ENCODE data around the gene ALDOB. TPM values are rescaled to one million over a fixed set of nuclear protein-coding genes. Genes with fewer than 3 reads are reported as not detected.

The ALDOB gene
- polyA plus RNA-seq, 2 of the 4 experiments (the other 2 are of a cell fraction), result not detected

DNA sequence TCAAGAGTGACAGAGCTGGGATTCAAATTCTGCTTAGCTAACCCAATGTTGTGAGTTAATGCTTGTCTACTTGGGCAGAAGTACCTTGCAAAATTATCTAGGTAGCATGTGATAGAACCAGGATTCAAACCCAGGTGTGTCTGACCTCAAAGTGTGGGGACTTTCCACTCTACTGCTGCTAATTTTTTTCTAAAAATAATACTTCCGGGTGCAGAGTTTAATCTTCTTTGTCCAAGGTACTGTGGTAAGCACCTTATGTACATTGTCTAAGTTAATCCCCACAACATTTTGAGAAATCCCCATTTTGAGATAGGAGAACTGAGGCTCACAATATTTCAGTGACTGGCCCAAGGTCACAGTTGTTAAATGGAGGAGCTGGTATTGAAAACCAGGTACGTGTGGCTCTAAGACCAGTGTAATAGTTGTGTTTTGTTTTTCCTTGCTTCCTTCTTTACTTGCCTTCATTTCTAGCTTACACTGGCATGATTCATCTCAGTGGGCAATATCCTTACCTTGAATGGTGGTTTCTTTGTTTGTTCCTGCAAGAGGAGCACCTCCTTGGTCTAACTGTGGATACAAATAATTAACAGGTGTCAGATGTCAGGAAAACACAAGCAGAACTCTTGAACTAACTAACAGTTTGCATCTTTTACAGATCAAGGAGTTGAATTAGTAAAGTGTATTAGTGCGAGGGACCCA lies 7.5 kb downstream of the ALDOB start (continued):
- TF ChIP-seq JUNB (IDR thresholded peaks at IDR 0.05), result no peak
- no peak for TF ChIP-seq CEBPB (IDR thresholded peaks at IDR 0.05)
- no peak for TF ChIP-seq FOSB (CRISPR knock-in tag; IDR thresholded peaks at IDR 0.05)
- TF ChIP-seq, protein P1, sequence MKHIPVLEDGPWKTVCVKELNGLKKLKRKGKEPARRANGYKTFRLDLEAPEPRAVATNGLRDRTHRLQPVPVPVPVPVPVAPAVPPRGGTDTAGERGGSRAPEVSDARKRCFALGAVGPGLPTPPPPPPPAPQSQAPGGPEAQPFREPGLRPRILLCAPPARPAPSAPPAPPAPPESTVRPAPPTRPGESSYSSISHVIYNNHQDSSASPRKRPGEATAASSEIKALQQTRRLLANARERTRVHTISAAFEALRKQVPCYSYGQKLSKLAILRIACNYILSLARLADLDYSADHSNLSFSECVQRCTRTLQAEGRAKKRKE (CRISPR knock-in tag; IDR thresholded peaks at IDR 0.05; ENCODE audit: low read depth), result no peak
- TF ChIP-seq MAZ (IDR thresholded peaks at IDR 0.05; ENCODE audit: borderline replicate concordance, low read depth, low read length), result no peak

DNA sequence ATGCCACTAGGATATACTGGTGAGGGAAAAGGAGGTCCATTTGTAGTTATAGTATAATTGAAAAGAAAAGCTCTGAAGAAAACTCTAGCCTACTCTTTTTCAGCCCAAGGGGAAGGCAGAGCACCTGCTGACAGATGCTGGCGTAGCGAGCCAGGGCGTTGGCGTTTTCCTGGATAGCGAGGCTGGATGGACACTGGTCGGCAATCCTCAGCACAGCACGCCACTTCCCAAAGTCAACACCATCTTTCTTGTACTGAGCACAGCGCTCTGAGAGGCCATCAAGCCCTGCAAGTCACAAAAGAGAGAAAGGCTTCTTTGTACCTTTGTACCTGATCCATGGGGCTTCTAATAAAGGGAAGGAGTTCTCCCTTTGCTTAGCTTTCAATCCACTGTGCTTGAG lies 8.2 kb downstream of the ALDOB start:
- DNase-seq (ENCODE audit: low read depth in 1 of 2, low spot score in 1 of 2), result no peak
- ChIA-PET CTCF (interaction anchor here (1.2 to 2.0 kb wide), 2 partner anchors 8 to 39 kb away, joined by 3 to 7 read pairs; partner anchors contain the start of gene ALDOB), POLR2A (no interaction called here)
- Histone ChIP-seq H3K4me2 (no peak overlapping the region), H3K4me1 (no peaks in the 10 kb centered on the region), H3K27ac (no peak overlapping the region), H3K9me3 (no peaks in the 10 kb centered on the region), H3K4me3 (no peak overlapping the region)
- 63% methylated on average over 8 of the region's 8 CpGs for WGBS (ENCODE audit: missing lambda C conversion rate)
- no peak for ATAC-seq
- TF ChIP-seq GATA3 (IDR thresholded peaks at IDR 0.05; ENCODE audit: borderline replicate concordance) (no peak), ZFP36 (IDR thresholded peaks at IDR 0.05; ENCODE audit: borderline replicate concordance, partially characterized antibody) (no peak), FOSL2 (IDR thresholded peaks at IDR 0.05) (no peak), FOSL2 (CRISPR knock-in tag; IDR thresholded peaks at IDR 0.05) (no peak), JUNB (IDR thresholded peaks at IDR 0.05) (no peak), CBX8 (IDR thresholded peaks at IDR 0.05) (no peak), PHF8 (IDR thresholded peaks at IDR 0.05; ENCODE audit: borderline replicate concordance, low read depth) (no peak), MAZ (IDR thresholded peaks at IDR 0.05; ENCODE audit: borderline replicate concordance, low read depth, low read length) (no peak), NR3C1 (IDR thresholded peaks at IDR 0.05) (no peak), CEBPB (IDR thresholded peaks at IDR 0.05) (no peak), EHF (CRISPR knock-in tag; IDR thresholded peaks at IDR 0.05) (no peak), SREBF2 (IDR thresholded peaks at IDR 0.05) (no peak)
- TF ChIP-seq, protein P2, sequence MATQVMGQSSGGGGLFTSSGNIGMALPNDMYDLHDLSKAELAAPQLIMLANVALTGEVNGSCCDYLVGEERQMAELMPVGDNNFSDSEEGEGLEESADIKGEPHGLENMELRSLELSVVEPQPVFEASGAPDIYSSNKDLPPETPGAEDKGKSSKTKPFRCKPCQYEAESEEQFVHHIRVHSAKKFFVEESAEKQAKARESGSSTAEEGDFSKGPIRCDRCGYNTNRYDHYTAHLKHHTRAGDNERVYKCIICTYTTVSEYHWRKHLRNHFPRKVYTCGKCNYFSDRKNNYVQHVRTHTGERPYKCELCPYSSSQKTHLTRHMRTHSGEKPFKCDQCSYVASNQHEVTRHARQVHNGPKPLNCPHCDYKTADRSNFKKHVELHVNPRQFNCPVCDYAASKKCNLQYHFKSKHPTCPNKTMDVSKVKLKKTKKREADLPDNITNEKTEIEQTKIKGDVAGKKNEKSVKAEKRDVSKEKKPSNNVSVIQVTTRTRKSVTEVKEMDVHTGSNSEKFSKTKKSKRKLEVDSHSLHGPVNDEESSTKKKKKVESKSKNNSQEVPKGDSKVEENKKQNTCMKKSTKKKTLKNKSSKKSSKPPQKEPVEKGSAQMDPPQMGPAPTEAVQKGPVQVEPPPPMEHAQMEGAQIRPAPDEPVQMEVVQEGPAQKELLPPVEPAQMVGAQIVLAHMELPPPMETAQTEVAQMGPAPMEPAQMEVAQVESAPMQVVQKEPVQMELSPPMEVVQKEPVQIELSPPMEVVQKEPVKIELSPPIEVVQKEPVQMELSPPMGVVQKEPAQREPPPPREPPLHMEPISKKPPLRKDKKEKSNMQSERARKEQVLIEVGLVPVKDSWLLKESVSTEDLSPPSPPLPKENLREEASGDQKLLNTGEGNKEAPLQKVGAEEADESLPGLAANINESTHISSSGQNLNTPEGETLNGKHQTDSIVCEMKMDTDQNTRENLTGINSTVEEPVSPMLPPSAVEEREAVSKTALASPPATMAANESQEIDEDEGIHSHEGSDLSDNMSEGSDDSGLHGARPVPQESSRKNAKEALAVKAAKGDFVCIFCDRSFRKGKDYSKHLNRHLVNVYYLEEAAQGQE (IDR thresholded peaks at IDR 0.05), result no peak
- FAIRE-seq, result no peak

DNA sequence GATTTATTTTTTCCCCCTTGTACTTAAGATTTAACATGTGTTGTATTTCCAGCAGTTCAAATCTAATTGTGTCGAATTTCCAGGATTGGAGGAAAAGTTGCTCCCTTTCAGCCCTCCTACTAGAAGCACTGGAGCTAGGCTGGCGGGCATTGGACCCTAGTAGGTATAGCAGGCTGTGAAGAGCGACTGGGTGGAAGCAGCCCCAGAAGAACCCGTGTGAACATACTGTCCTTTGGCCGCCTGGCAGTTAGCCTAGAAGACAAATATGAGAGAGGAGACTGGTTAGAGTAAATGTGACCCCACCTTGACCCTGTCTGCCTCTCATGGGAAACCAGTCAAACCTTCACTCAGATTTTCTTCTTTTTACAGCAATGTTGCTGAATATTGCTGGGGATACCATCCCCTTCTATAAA lies 13.9 kb downstream of the ALDOB start:
- H3K4me3 ChIP-seq, result no peak overlapping the region
- DNase-seq (ENCODE audit: low read depth in 1 of 2, low spot score in 1 of 2) (peak in 1 of 2 experiments; percentile 12), ATAC-seq (peak in 1 of 2 experiments; percentile 42; a peak in 1 of 6 replicates), FAIRE-seq (no peak)
- H3K4me1 ChIP-seq, result no peaks in the 10 kb centered on the region
- CTCF ChIA-PET, result interaction anchor here (2.0 kb wide), 1 partner anchor 27 kb away, joined by 10 read pairs; no protein-coding TSS in a partner anchor
- no peak overlapping the region for H3K27ac ChIP-seq
- WGBS (ENCODE audit: missing lambda C conversion rate), result 24% methylated on average over 5 of the region's 5 CpGs
- POLR2A ChIA-PET, result interaction anchor here (1.5 kb wide), 1 partner anchor 23 kb away, joined by 3 read pairs; the partner anchor contains the start of genes MRPL50 and ZNF189
- peaks cover 12% of the 10 kb centered on the region; the same call in 1 of the 3 replicates for H3K9me3 ChIP-seq
- no peak for TF ChIP-seq FOSB (CRISPR knock-in tag; IDR thresholded peaks at IDR 0.05)
- no peak for TF ChIP-seq EP300 (IDR thresholded peaks at IDR 0.05)
- TF ChIP-seq HOXB13 (CRISPR knock-in tag; IDR thresholded peaks at IDR 0.05; ENCODE audit: low read depth), result no peak
- no peak for TF ChIP-seq MAZ (IDR thresholded peaks at IDR 0.05; ENCODE audit: borderline replicate concordance, low read depth, low read length)
- TF ChIP-seq RAD21 (conservative IDR thresholded peaks at IDR 0.05 in 1 of 2, IDR thresholded peaks at IDR 0.05 in 1 of 2), result no peak
- TF ChIP-seq ZNF302 (CRISPR knock-in tag; IDR thresholded peaks at IDR 0.05), result no peak
- TF ChIP-seq POLR2AphosphoS2 (conservative IDR thresholded peaks at IDR 0.05; ENCODE audit: low read length), result no peak
- TF ChIP-seq, protein P3, sequence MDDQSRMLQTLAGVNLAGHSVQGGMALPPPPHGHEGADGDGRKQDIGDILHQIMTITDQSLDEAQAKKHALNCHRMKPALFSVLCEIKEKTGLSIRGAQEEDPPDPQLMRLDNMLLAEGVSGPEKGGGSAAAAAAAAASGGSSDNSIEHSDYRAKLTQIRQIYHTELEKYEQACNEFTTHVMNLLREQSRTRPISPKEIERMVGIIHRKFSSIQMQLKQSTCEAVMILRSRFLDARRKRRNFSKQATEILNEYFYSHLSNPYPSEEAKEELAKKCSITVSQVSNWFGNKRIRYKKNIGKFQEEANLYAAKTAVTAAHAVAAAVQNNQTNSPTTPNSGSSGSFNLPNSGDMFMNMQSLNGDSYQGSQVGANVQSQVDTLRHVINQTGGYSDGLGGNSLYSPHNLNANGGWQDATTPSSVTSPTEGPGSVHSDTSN (IDR thresholded peaks at IDR 0.05), result no peak
- TF ChIP-seq, protein P4, sequence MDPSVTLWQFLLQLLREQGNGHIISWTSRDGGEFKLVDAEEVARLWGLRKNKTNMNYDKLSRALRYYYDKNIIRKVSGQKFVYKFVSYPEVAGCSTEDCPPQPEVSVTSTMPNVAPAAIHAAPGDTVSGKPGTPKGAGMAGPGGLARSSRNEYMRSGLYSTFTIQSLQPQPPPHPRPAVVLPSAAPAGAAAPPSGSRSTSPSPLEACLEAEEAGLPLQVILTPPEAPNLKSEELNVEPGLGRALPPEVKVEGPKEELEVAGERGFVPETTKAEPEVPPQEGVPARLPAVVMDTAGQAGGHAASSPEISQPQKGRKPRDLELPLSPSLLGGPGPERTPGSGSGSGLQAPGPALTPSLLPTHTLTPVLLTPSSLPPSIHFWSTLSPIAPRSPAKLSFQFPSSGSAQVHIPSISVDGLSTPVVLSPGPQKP (IDR thresholded peaks at IDR 0.05; ENCODE audit: low read depth, low read length), result no peak
- TF ChIP-seq, protein P5, sequence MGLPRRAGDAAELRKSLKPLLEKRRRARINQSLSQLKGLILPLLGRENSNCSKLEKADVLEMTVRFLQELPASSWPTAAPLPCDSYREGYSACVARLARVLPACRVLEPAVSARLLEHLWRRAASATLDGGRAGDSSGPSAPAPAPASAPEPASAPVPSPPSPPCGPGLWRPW (IDR thresholded peaks at IDR 0.05), result no peak
- H3K4me2 ChIP-seq, result peak overlapping the region; percentile 2; the same call in 1 of the 3 replicates

All from A549 (cell line).